Measurements from ENCODE around the gene GALNT2. TPM values are rescaled to one million over a fixed set of nuclear protein-coding genes. Genes with fewer than 3 reads are reported as not detected.

GALNT2 gene
- polyA plus RNA-seq, 2 of the 4 experiments (the other 2 are of a cell fraction), result 66.9 to 114 TPM

DNA sequence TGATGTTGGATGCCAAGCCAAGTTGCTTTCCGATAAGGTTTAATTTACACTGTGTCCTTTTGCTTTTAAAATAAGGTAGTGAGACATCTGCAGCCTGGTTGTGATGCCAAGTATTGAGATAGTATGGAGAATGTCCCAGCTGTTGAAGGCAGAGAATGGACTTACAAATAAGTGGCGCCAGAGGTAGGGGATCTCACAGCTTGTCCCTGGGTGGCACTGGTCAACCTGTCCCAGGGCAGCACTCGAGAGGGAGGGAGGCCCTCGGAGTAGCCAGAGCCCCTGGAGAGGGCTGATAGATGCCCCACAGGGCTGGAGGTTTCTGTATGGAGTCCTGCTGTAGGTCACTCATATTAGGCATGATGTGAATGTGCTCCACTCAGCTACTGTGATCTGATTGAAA lies 98.5 kb downstream of the GALNT2 start (continued):
- TF ChIP-seq, protein P1, sequence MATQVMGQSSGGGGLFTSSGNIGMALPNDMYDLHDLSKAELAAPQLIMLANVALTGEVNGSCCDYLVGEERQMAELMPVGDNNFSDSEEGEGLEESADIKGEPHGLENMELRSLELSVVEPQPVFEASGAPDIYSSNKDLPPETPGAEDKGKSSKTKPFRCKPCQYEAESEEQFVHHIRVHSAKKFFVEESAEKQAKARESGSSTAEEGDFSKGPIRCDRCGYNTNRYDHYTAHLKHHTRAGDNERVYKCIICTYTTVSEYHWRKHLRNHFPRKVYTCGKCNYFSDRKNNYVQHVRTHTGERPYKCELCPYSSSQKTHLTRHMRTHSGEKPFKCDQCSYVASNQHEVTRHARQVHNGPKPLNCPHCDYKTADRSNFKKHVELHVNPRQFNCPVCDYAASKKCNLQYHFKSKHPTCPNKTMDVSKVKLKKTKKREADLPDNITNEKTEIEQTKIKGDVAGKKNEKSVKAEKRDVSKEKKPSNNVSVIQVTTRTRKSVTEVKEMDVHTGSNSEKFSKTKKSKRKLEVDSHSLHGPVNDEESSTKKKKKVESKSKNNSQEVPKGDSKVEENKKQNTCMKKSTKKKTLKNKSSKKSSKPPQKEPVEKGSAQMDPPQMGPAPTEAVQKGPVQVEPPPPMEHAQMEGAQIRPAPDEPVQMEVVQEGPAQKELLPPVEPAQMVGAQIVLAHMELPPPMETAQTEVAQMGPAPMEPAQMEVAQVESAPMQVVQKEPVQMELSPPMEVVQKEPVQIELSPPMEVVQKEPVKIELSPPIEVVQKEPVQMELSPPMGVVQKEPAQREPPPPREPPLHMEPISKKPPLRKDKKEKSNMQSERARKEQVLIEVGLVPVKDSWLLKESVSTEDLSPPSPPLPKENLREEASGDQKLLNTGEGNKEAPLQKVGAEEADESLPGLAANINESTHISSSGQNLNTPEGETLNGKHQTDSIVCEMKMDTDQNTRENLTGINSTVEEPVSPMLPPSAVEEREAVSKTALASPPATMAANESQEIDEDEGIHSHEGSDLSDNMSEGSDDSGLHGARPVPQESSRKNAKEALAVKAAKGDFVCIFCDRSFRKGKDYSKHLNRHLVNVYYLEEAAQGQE (IDR thresholded peaks at IDR 0.05), result no peak
- TF ChIP-seq JUNB (IDR thresholded peaks at IDR 0.05) (no peak), MAFK (IDR thresholded peaks at IDR 0.05; ENCODE audit: partially characterized antibody) (no peak), CHD4 (IDR thresholded peaks at IDR 0.05; ENCODE audit: borderline replicate concordance) (no peak), KDM5A (IDR thresholded peaks at IDR 0.05) (no peak)

DNA sequence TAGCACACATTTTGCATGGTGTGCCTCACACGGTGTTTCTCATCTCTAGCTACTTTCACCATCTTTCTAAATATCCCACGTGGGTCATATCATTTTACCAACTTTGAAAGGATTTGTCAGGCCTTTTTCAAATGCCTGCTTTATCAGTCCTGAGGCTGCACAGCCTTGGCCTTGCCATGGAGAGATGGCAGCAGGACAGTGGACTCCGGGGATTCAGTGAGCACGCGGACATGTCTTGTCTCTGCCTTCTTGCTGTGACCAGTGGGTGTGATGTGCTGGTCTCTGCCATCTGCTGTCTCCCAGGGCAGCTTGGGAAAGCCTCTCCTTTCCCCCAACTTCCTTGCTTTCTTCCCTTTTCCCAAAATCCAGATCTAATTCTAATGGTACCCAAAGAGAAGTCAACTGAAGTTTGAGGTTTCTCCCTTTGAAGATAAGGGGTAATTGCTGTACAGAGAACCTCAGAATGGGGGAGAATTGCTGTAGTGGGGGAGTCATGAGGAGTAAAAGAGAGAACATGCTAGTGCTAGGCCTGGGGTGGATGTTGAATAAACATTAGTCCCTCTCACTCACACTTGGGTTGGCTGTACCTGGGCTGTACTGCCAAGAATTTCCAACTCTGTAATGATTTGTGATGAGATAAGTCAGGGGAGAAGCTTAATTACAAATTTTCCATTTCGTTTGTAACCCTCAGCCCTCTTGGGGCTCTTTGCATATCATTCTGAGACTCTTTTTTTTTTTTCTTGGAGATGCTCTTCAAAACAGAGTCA lies 99.5 kb downstream of the GALNT2 start:
- no peak for TF ChIP-seq JUN (IDR thresholded peaks at IDR 0.05)
- TF ChIP-seq EHMT2 (IDR thresholded peaks at IDR 0.05; ENCODE audit: low read depth), result no peak
- no peak for TF ChIP-seq RCOR1 (IDR thresholded peaks at IDR 0.05; ENCODE audit: low read depth, low read length)
- TF ChIP-seq ZSCAN20 (CRISPR knock-in tag; IDR thresholded peaks at IDR 0.05), result no peak
- TF ChIP-seq, protein P2, sequence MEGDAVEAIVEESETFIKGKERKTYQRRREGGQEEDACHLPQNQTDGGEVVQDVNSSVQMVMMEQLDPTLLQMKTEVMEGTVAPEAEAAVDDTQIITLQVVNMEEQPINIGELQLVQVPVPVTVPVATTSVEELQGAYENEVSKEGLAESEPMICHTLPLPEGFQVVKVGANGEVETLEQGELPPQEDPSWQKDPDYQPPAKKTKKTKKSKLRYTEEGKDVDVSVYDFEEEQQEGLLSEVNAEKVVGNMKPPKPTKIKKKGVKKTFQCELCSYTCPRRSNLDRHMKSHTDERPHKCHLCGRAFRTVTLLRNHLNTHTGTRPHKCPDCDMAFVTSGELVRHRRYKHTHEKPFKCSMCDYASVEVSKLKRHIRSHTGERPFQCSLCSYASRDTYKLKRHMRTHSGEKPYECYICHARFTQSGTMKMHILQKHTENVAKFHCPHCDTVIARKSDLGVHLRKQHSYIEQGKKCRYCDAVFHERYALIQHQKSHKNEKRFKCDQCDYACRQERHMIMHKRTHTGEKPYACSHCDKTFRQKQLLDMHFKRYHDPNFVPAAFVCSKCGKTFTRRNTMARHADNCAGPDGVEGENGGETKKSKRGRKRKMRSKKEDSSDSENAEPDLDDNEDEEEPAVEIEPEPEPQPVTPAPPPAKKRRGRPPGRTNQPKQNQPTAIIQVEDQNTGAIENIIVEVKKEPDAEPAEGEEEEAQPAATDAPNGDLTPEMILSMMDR (IDR thresholded peaks at IDR 0.05), result no peak
- no peak for TF ChIP-seq JUNB (IDR thresholded peaks at IDR 0.05)
- no peak for TF ChIP-seq RARB (CRISPR knock-in tag; IDR thresholded peaks at IDR 0.05)
- TF ChIP-seq, protein P1 (IDR thresholded peaks at IDR 0.05), result no peak
- TF ChIP-seq KDM1A (IDR thresholded peaks at IDR 0.05; ENCODE audit: low read depth), result no peak
- no peak for TF ChIP-seq RFX5 (IDR thresholded peaks at IDR 0.05)
- TF ChIP-seq RAD21 (conservative IDR thresholded peaks at IDR 0.05 in 1 of 2, IDR thresholded peaks at IDR 0.05 in 1 of 2), result no peak
- TF ChIP-seq TFCP2L1 (CRISPR knock-in tag; IDR thresholded peaks at IDR 0.05), result no peak
- TF ChIP-seq HOXA7 (CRISPR knock-in tag; IDR thresholded peaks at IDR 0.05), result no peak
- no peak for TF ChIP-seq EHF (CRISPR knock-in tag; IDR thresholded peaks at IDR 0.05)
- TF ChIP-seq ZFP36 (IDR thresholded peaks at IDR 0.05; ENCODE audit: borderline replicate concordance, partially characterized antibody), result no peak
- no peak for TF ChIP-seq EP300 (IDR thresholded peaks at IDR 0.05)
- TF ChIP-seq CHD4 (IDR thresholded peaks at IDR 0.05; ENCODE audit: borderline replicate concordance), result no peak
- no peak for TF ChIP-seq POLR2A (IDR thresholded peaks at IDR 0.05; ENCODE audit: low read length)
- peaks cover 8% of the 10 kb centered on the region for H3K9me3 ChIP-seq
- DNase-seq (ENCODE audit: low read depth in 1 of 2, low spot score in 1 of 2), result no peak
- H3K4me2 ChIP-seq, result no peak overlapping the region
- no peak for ATAC-seq
- H3K4me3 ChIP-seq, result no peak overlapping the region
- POLR2A ChIA-PET, result no interaction called here
- FAIRE-seq, result no peak
- H3K27ac ChIP-seq, result no peak overlapping the region
- CTCF ChIA-PET, result interaction anchor here (0.6 to 1.7 kb wide), 6 partner anchors 9 to 532 kb away, joined by 3 to 6 read pairs (median 3); no protein-coding TSS in a partner anchor
- H3K4me1 ChIP-seq, result peaks cover 10% of the 10 kb centered on the region; the same call in 2 of the 3 replicates
- 94% methylated on average over 6 of the region's 6 CpGs for WGBS (ENCODE audit: missing lambda C conversion rate)

Measured in A549 (cell line).